Lung (tissue), 12 donors: ENCODE measurements around the gene C2orf80. TPM values are rescaled to one million over a fixed set of nuclear protein-coding genes. Genes with fewer than 3 reads are reported as not detected.
"Not testable (repeated sequence)": the region's sequence is repeated elsewhere in the genome, so short reads cannot be mapped to it uniquely, and the experiment has no call there.

Experiments used
- ATAC-seq: fragments of 200-7000 bp; cut with Tn5 transposase; one replicate; pipeline ENCODE4 v1.9.1; 2020; ENCODE audit warnings: moderate number of reproducible peaks; ENCODE audit not compliant: insufficient read depth, low FRiP score
- DNase-seq, 3 donors: peaks; one replicate each; pipeline ENCODE4 v3.0.0-alpha.2; 2013 to 2017
- H3K27ac ChIP-seq, 2 donors: one replicate each; pipeline ENCODE4 v1.5.1; 2013; ENCODE audit warnings: mild to moderate bottlenecking in 2 of 2, moderate library complexity in 2 of 2, control low read depth in 1 of 2, inconsistent platforms in 1 of 2, low read depth in 1 of 2, low read length in 1 of 2
- H3K27me3 ChIP-seq, 3 donors: one replicate each; pipeline ENCODE4 v1.5.1; 2013; ENCODE audit warnings: low read length in 2 of 3; ENCODE audit not compliant: control insufficient read depth in 3 of 3, insufficient read depth in 3 of 3
- H3K36me3 ChIP-seq, 4 donors: one replicate each; pipeline ENCODE4 v1.5.1; 2013; ENCODE audit warnings: low read length in 4 of 4, mild to moderate bottlenecking in 1 of 4, moderate library complexity in 1 of 4; ENCODE audit not compliant: control insufficient read depth in 4 of 4, insufficient read depth in 4 of 4
- H3K4me1 ChIP-seq, 5 donors: one replicate each; pipeline ENCODE4 v1.5.1; 2013; ENCODE audit warnings: low read length in 5 of 5, mild to moderate bottlenecking in 2 of 5, moderate library complexity in 1 of 5; ENCODE audit not compliant: control insufficient read depth in 5 of 5, insufficient read depth in 5 of 5
- H3K4me3 ChIP-seq: one replicate; pipeline ENCODE4 v1.5.1; 2013; ENCODE audit warnings: mild to moderate bottlenecking, control low read depth, moderate library complexity
- H3K9ac ChIP-seq, 2 donors: one replicate each; pipeline ENCODE4 v1.5.1; 2013; ENCODE audit warnings: low read length in 2 of 2, control low read depth in 1 of 2; ENCODE audit not compliant: insufficient read depth in 1 of 2
- H3K9me3 ChIP-seq, 4 donors: one replicate each; pipeline ENCODE4 v1.5.1; 2013; ENCODE audit warnings: low read length in 3 of 4, mild to moderate bottlenecking in 1 of 4, moderate library complexity in 1 of 4; ENCODE audit not compliant: control insufficient read depth in 4 of 4, insufficient read depth in 3 of 4
- CTCF ChIP-seq: IDR thresholded peaks from 2 replicates; pipeline ENCODE4 v1.5.1; 2012; ENCODE audit warnings: mild to moderate bottlenecking; ENCODE audit errors: control extremely low read depth, extremely low read depth
- WGBS, 2 donors: extraction: QIAGEN DNeasy Blood & Tissue Kit; methylation state at CpG; one replicate each; pipeline ENCODE4 v1.1.7; 2013; 5-methylcytosine and 5-hydroxymethylcytosine counted together
- polyA plus RNA-seq, 2 donors: library from polyadenylated mRNA; stranded (reverse); fragments of 200-250 nt; gene quantifications; one replicate each; pipeline ENCODE4 v1.2.1, GENCODE V29; 2013
- total RNA-seq, 2 donors: library from RNA; depleted of rRNA in 1 of 2; stranded (reverse); fragments of >200 nt in 1 of 2; gene quantifications; one replicate each; pipeline ENCODE4 v1.2.1, GENCODE V29; 2014 to 2021
- donor health status: control.
- donor health status: control.
- donor health status: Bipolar disorder and iron deficiency.
- donor health status: healthy.
- donor health status: DM: yes; HTN: yes; CAD: no.

Gene C2orf80
- total and polyA plus RNA-seq, 4 donors: 0.18 to 0.25 TPM; not detected in 2

DNA sequence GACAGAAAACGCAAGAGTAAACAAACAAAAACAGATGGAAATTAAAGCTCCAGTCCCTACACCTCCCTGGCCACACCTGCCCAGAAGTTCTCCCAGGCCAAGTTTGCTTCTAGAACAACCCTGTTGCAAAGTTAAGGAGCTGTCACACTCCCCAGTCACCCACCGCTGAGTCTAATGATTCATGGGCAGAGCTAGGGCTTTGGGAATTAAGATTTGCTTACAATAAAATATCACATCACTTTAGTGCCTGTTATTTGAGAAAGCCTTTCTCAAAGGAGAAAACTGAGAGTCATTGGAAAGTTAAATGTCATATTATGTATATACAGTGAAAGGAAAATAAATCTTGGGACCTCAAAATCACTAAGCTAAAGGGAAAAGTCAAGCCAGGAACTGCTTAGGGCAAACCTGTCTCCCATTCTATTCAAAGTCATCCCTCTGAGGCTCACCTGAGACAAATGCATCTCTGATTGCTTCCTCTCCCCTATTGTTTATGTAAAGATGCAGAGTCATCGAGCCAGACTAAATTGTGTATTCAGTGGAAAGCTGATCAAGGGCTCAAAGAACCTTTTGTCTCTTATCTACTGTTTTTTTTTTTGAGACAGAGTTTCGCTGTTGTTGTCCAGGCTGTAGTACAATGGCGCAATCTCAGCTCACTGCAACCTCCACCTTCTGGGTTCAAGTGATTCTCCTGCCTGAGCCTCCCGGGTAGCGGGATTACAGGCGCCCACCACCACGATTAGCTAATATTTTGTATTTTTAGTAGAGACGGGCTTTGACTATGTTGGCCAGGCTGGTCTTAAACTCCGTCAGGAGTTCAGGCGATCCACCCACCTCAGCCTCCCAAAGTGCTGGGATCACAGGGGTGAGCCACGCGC, 46.7 kb downstream of the C2orf80 start:
- Histone ChIP-seq H3K9me3 (peaks cover 0 to 6% (median 0%) of the 10 kb centered on the region in 4 donors), H3K4me3 (no peak overlapping the region), H3K27ac (no peak overlapping the region), H3K27me3 (no peaks in the 10 kb centered on the region), H3K9ac (no peak overlapping the region), H3K36me3 (no peaks in the 10 kb centered on the region), H3K4me1 (no peaks in the 10 kb centered on the region)
- TF ChIP-seq CTCF: no peak
- DNase-seq (no peak), ATAC-seq (no peak)
- 51 to 87% methylated on average over 12 to 14 of the region's 14 CpGs for WGBS, 2 donors

- H3K9ac ChIP-seq: no peak overlapping the region
- H3K9me3 ChIP-seq: peaks cover 0 to 6% (median 0%) of the 10 kb centered on the region in 4 donors
- no peaks in the 10 kb centered on the region for H3K27me3 ChIP-seq
- H3K27ac ChIP-seq: no peak overlapping the region
- no peaks in the 10 kb centered on the region for H3K36me3 ChIP-seq
- DNase-seq: peak in 2 of 3 donors; percentile 26 to 60
- TF ChIP-seq CTCF: no peak
- WGBS, 2 donors: 41 to 71% methylated on average over 8 of the region's 8 CpGs
- no peaks in the 10 kb centered on the region for H3K4me1 ChIP-seq
- H3K4me3 ChIP-seq: no peak overlapping the region
- ATAC-seq: no peak
Observed at GRCh38 chr2:208142240-208142924, 47.4 kb downstream of the C2orf80 start.

GRCh38 chr2:208139447-208139846, 50.4 kb downstream of the C2orf80 start:
- 76 to 80% methylated on average over 18 of the region's 18 CpGs for WGBS, 2 donors
- Histone ChIP-seq H3K27me3 (no peaks in the 10 kb centered on the region), H3K36me3 (no peaks in the 10 kb centered on the region), H3K27ac (no peak overlapping the region), H3K9me3 (peaks cover 0 to 5% (median 0%) of the 10 kb centered on the region in 4 donors), H3K4me1 (no peaks in the 10 kb centered on the region), H3K4me3 (no peak overlapping the region), H3K9ac (no peak overlapping the region)
- no peak for TF ChIP-seq CTCF
- ATAC-seq (no peak), DNase-seq (no peak)

- not testable (repeated sequence) for H3K27me3 ChIP-seq
- WGBS, 2 donors: 95 to 96% methylated on average over 7 of the region's 7 CpGs
Observed at GRCh38 chr2:208138334-208138733, 51.5 kb downstream of the C2orf80 start.

More at GRCh38 chr2:208138334-208138733, 51.5 kb downstream of the C2orf80 start:
- H3K9me3 ChIP-seq, H3K27ac ChIP-seq, H3K9ac ChIP-seq, DNase-seq, ATAC-seq, H3K4me3 ChIP-seq, H3K4me1 ChIP-seq, H3K36me3 ChIP-seq: not testable (repeated sequence)
